ENCODE measurements around the gene EYA4.

The EYA4 gene

GRCh38 chr6:133577851-133578250 is 336.7 kb downstream of the EYA4 start:
- no peak for DNase-seq (ENCODE audit: low read depth, low spot score)

Measured in astrocyte of the hippocampus (primary cell).